WTC11 (cell line): ENCODE results near the gene LRRC49.

ENCODE experiments used
- AFF4 ChIP-seq: sonication (generic); formaldehyde crosslinking; IDR thresholded peaks from 2 replicates; pipeline ENCODE4 v1.8.1; 2023; ENCODE audit warnings: mild to moderate bottlenecking, missing genetic modification reagents, borderline replicate concordance
- ATF3 ChIP-seq: sonication (generic); formaldehyde crosslinking; conservative IDR thresholded peaks from 2 replicates; pipeline ENCODE4 v1.8.1; 2022; ENCODE audit warnings: mild to moderate bottlenecking, missing genetic modification reagents
- CBFB ChIP-seq: sonication (generic); formaldehyde crosslinking; IDR thresholded peaks from 2 replicates; pipeline ENCODE4 v1.8.1; 2022; ENCODE audit warnings: mild to moderate bottlenecking, low read depth, missing genetic modification reagents
- CDX4 ChIP-seq: fragments of 250-450 bp; sonication (Bioruptor Pico); IDR thresholded peaks from 2 replicates; pipeline ENCODE4 v1.9.0; 2021; ENCODE audit warnings: moderate library complexity, mild to moderate bottlenecking, inconsistent platforms, borderline replicate concordance
- CREB1 ChIP-seq: sonication (generic); formaldehyde crosslinking; IDR thresholded peaks from 2 replicates; pipeline ENCODE4 v1.8.0; 2023; ENCODE audit warnings: mild to moderate bottlenecking, missing genetic modification reagents
- CTCF ChIP-seq: fragments of 200-600 bp; IDR thresholded peaks from 2 replicates; pipeline ENCODE4 v1.8.0; 2022; ENCODE audit warnings: antibody characterized with exemption
- ELF4 ChIP-seq: sonication (generic); formaldehyde crosslinking; IDR thresholded peaks from 2 replicates; pipeline ENCODE4 v1.8.1; 2022; ENCODE audit warnings: low read depth, mild to moderate bottlenecking, moderate library complexity, missing genetic modification reagents
- NR2C2 ChIP-seq: sonication (generic); formaldehyde crosslinking; IDR thresholded peaks from 2 replicates; pipeline ENCODE4 v1.8.0; 2022; ENCODE audit warnings: mild to moderate bottlenecking, missing genetic modification reagents
- RELA ChIP-seq: sonication (generic); formaldehyde crosslinking; IDR thresholded peaks from 2 replicates; pipeline ENCODE4 v1.8.1; 2022; ENCODE audit warnings: missing genetic modification reagents, mild to moderate bottlenecking, borderline replicate concordance
- SP1 ChIP-seq: sonication (generic); formaldehyde crosslinking; conservative IDR thresholded peaks from 2 replicates; pipeline ENCODE4 v1.8.1; 2022; ENCODE audit warnings: missing genetic modification reagents
- TP53 ChIP-seq: sonication (generic); formaldehyde crosslinking; IDR thresholded peaks from 2 replicates; pipeline ENCODE4 v1.8.1; 2023; ENCODE audit warnings: mild to moderate bottlenecking, missing genetic modification reagents
- USF1 ChIP-seq: sonication (generic); formaldehyde crosslinking; IDR thresholded peaks from 2 replicates; pipeline ENCODE4 v1.8.0; 2022; ENCODE audit warnings: mild to moderate bottlenecking, missing genetic modification reagents
- ZNF121 ChIP-seq: sonication (generic); formaldehyde crosslinking; IDR thresholded peaks from 2 replicates; pipeline ENCODE4 v1.8.0; 2023; ENCODE audit warnings: missing genetic modification reagents
- ZNF138 ChIP-seq: sonication (generic); formaldehyde crosslinking; conservative IDR thresholded peaks from 2 replicates; pipeline ENCODE4 v1.8.1; 2022; ENCODE audit warnings: mild to moderate bottlenecking, moderate library complexity, missing genetic modification reagents

GRCh38 chr15:71005895-71006294 lies 113.3 kb downstream of the LRRC49 start:
- TF ChIP-seq NR2C2 (CRISPR knock-in tag) (no peak), CTCF (no peak), TP53 (no peak), USF1 (no peak), CBFB (CRISPR knock-in tag) (no peak), RELA (CRISPR knock-in tag) (no peak), CREB1 (no peak), SP1 (CRISPR knock-in tag) (no peak), AFF4 (CRISPR knock-in tag) (no peak), ZNF121 (no peak), ZNF138 (CRISPR knock-in tag) (no peak), ELF4 (CRISPR knock-in tag) (no peak), ATF3 (no peak), CDX4 (CRISPR knock-in tag) (no peak)
